A673 (cell line): ENCODE measurements around the gene HOXA13. TPM values are rescaled to one million over a fixed set of nuclear protein-coding genes. Genes with fewer than 3 reads are reported as not detected.

ENCODE experiments used
- Bru-seq: library from RNA; stranded (reverse); fragments of 400-500 nt; gene quantifications from one replicate; lab custom pipeline; 2021; lab: Mats Ljungman, UMichigan
- BruChase-seq, 2 experiments: library from RNA; stranded (reverse); fragments of 400-500 nt; gene quantifications; one replicate each; lab custom pipeline; 2021; lab: Mats Ljungman, UMichigan
- BruUV-seq: library from RNA; stranded (reverse); fragments of 400-500 nt; replicated peaks from 2 replicates; lab custom pipeline; 2021; lab: Mats Ljungman, UMichigan
- CTCF ChIA-PET: fragments of 300-600 bp; sonication (Branson Sonifier 250); formaldehyde crosslinking; loops from one replicate; lab custom pipeline; 2022; ENCODE audit warnings: antibody characterized with exemption; lab: Charles Lee
- POLR2A ChIA-PET: fragments of 300-600 bp; sonication (Branson Sonifier 250); formaldehyde crosslinking; loops from one replicate; lab custom pipeline; 2022; ENCODE audit warnings: antibody characterized with exemption; ENCODE audit not compliant: low non-redundant PET; lab: Charles Lee
- DNase-seq: peaks from one replicate; pipeline ENCODE4 v3.0.0-alpha.2; 2015; ENCODE audit warnings: low spot score
- H3K27ac ChIP-seq: fragments of 200-600 bp; sonication (generic); 2 replicates; pipeline ENCODE4 v1.5.1; 2016; ENCODE audit warnings: mixed run types, low read depth, mild to moderate bottlenecking, mixed read lengths, antibody characterized with exemption, low read length; ENCODE audit not compliant: poor library complexity, severe bottlenecking
- H3K27me3 ChIP-seq: fragments of 200-600 bp; sonication (generic); replicated peaks from 2 replicates; pipeline ENCODE4 v1.6.1; 2017; ENCODE audit warnings: mixed run types, low read depth, mild to moderate bottlenecking, mixed read lengths, antibody characterized with exemption, low read length; ENCODE audit not compliant: insufficient read depth, poor library complexity
- H3K36me3 ChIP-seq: fragments of 200-600 bp; sonication (generic); 2 replicates; pipeline ENCODE4 v1.6.1; 2016; ENCODE audit warnings: mixed run types, mild to moderate bottlenecking, mixed read lengths, antibody characterized with exemption, low read length; ENCODE audit not compliant: insufficient read depth, poor library complexity, severe bottlenecking
- H3K4me1 ChIP-seq: fragments of 200-600 bp; sonication (generic); 2 replicates; pipeline ENCODE4 v1.6.1; 2017; ENCODE audit warnings: mixed run types, mild to moderate bottlenecking, mixed read lengths, antibody characterized with exemption, low read length; ENCODE audit not compliant: insufficient read depth, poor library complexity, severe bottlenecking
- H3K4me3 ChIP-seq: fragments of 200-600 bp; sonication (generic); 2 replicates; pipeline ENCODE4 v1.5.1; 2016; ENCODE audit warnings: low read depth, mixed run types, mild to moderate bottlenecking, mixed read lengths, low read length; ENCODE audit not compliant: poor library complexity, severe bottlenecking
- H3K9me3 ChIP-seq: fragments of 200-600 bp; sonication (generic); 2 replicates; pipeline ENCODE4 v1.6.1; 2016; ENCODE audit warnings: mixed run types, low read depth, mild to moderate bottlenecking, mixed read lengths, antibody characterized with exemption, low read length; ENCODE audit not compliant: poor library complexity, severe bottlenecking
- EZH2 ChIP-seq: fragments of 200-600 bp; sonication (generic); IDR thresholded peaks from 2 replicates; pipeline ENCODE4 v1.6.1; 2017; ENCODE audit warnings: borderline replicate concordance, low read depth, mild to moderate bottlenecking, mixed read lengths, antibody characterized with exemption, low read length; ENCODE audit not compliant: poor library complexity, severe bottlenecking
- intact Hi-C: fragments of 100-400 bp; cut with micrococcal nuclease; formaldehyde crosslinking; loops from one replicate; pipeline ENCODE4 v1.10.0; 2022; ENCODE audit not compliant: unreplicated experiment
- long read RNA-seq: library from polyadenylated mRNA; stranded (forward); transcript quantifications from one replicate; pipeline ENCODE4 v2.0.0, GENCODE V29; 2022
- total RNA-seq: library from RNA; stranded (reverse); gene quantifications from 2 replicates; pipeline ENCODE4 v1.2.3, GENCODE V29; 2021
- TF ChIP-seq, protein P1 (sequence below): fragments of 300-800, 200-600 bp; sonication (generic); conservative IDR thresholded peaks from 2 replicates; pipeline ENCODE4 v1.5.1; 2017; ENCODE audit warnings: low read depth, mild to moderate bottlenecking, antibody characterized with exemption, low read length, moderate library complexity, mixed read lengths

Gene HOXA13
- total RNA-seq (not detected in 2 replicates), Bru-seq, nascent RNA (not detected), BruChase-seq, experiment 1, labeled RNA remaining after a 2-hour chase (not detected), BruChase-seq, experiment 2, labeled RNA remaining after a 6-hour chase (not detected)
- long read RNA-seq = 0 reads

DNA sequence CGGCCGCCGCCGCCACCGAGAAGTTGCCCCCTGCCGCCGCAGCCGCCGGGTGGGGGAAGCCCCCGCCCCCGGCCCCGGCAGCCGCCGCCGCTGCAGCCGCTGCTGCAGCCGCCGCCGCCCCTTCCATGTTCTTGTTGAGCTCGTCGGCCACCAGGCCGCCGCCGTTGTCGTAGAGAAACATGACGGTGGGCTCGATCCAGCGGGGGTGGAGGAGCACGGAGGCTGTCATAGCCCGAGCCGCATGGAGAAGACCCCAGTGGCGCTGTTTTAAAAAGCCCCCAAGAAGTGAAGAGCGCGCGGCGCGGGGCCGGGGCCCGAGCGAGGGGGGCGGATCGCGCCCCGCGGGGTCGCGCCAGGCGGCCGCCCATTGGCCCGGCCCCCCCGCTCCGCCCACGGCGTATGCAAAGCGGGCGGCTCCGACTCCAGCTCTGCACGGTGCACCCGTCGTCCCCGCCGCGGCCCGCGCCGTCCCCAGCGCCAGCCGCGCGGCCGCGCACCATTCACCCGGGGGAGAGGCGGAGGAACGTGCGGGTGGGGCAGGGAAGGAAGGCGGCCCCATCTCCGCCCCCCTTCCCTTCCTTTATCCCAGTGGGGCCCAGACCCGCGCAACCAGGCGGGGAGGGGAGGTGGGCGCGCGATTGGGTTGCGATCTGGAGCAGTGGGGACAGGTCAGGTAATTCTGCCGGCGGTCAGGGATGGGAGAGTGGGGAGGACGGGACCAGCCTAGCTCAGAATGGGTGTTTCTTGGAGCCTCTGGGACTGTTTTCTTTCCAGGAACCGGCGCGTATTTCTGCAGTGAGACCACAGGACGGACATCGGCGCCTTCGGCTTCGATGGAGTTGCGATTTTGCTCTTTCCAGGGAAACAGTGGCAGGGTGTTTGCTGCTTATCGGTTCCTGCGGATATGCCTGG, at the start of gene HOXA13:
HOXA13 (minus strand) TSS at position 243 of the 912 bp plus-strand sequence; CDS start at position 229, 14 bp downstream.
- no peaks in the 10 kb centered on the region for H3K9me3 ChIP-seq
- POLR2A ChIA-PET = no interaction called here
- no peaks in the 10 kb centered on the region for H3K36me3 ChIP-seq
- peak within 1 kb of the TSS; percentile 29 for H3K4me3 ChIP-seq
- TF ChIP-seq, protein P1, sequence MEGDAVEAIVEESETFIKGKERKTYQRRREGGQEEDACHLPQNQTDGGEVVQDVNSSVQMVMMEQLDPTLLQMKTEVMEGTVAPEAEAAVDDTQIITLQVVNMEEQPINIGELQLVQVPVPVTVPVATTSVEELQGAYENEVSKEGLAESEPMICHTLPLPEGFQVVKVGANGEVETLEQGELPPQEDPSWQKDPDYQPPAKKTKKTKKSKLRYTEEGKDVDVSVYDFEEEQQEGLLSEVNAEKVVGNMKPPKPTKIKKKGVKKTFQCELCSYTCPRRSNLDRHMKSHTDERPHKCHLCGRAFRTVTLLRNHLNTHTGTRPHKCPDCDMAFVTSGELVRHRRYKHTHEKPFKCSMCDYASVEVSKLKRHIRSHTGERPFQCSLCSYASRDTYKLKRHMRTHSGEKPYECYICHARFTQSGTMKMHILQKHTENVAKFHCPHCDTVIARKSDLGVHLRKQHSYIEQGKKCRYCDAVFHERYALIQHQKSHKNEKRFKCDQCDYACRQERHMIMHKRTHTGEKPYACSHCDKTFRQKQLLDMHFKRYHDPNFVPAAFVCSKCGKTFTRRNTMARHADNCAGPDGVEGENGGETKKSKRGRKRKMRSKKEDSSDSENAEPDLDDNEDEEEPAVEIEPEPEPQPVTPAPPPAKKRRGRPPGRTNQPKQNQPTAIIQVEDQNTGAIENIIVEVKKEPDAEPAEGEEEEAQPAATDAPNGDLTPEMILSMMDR = no peak
- TF ChIP-seq EZH2 = peak; percentile 97
- no TSS peak for BruUV-seq
- H3K27me3 ChIP-seq = peaks cover 94% of the 10 kb centered on the region
- intact Hi-C loops = loop anchor here (5.0 kb wide), 4 partner anchors 377 to 897 kb away; no protein-coding TSS in a partner anchor
- no peaks in the 10 kb centered on the region for H3K4me1 ChIP-seq
- H3K27ac ChIP-seq = no peak within 1 kb of the TSS
- CTCF ChIA-PET = interaction anchor here (0.6 kb wide), 2 partner anchors 743 to 1047 kb away, joined by 4 to 5 read pairs; no protein-coding TSS in a partner anchor
- peak; percentile 45 for DNase-seq

DNA sequence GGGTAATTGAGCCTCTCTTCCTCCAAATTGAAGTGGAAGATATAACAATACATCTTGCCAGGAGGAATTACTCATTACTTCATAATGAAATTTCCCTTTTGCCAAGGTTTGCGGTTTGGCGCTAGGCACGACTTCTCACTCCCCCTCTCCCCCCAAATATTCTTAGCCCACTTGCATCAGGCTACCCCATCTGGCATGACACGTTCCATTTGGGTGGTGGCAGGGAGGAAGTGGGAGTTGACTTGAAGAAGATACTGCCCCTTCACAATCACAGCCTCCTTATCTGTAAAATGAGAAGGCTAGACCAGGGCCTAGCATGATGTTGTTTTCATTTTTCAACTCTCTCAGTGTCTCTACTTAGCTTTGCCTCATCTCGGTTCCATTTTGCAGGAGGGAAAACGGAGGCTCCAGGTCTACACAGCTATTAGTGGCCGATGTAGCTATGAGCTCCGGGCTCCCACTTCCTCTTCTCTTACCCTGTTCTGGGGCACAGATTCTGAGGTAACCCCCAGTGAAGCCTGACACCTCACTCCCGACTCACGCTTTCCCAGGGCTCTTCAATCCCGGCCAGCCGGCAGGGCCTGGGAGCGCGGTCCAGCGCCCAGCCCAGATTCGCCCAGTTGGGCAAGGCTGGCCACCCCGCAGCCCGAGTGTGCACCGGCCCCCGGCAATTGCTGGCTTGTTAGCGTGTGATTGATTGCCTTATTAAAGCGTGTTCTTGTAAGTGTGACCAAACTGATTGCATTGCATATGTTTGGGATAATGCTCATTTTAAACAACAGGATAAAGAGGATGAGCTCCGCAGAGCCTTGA, 49.2 kb upstream of the HOXA13 start:
- DNase-seq = no peak
- TF ChIP-seq EZH2 = peak; percentile 28
- TF ChIP-seq, protein P1 = no peak
- Histone ChIP-seq H3K9me3 (no peaks in the 10 kb centered on the region), H3K27ac (no peak overlapping the region), H3K4me1 (no peaks in the 10 kb centered on the region), H3K4me3 (no peak overlapping the region), H3K27me3 (peaks cover 98% of the 10 kb centered on the region), H3K36me3 (no peaks in the 10 kb centered on the region)
- no TSS peak for BruUV-seq
- CTCF ChIA-PET = no interaction called here
- POLR2A ChIA-PET = no interaction called here
- intact Hi-C loops = no loop called here

DNA sequence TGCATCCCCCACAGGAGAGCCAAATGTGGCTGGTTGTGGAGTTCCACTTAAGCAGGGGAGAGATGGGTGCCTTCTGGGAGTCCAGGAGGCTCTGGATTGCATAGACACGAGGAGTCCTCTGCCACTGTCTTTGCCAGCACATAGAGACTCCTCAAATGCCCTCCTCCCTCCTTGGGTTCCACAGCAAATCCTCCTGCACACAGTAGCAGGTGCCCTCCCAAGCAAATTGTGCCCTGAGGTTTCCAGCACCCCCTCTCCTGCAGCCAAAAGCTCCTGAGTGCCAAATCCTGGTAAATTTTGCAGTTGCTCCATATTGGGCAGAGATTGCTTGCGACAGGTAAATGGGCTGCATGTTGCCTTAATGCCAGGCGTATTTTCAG, 48.5 kb upstream of the HOXA13 start:
- DNase-seq = no peak
- Histone ChIP-seq H3K9me3 (no peaks in the 10 kb centered on the region), H3K36me3 (no peaks in the 10 kb centered on the region), H3K4me1 (no peaks in the 10 kb centered on the region), H3K4me3 (no peak overlapping the region), H3K27me3 (peaks cover 98% of the 10 kb centered on the region), H3K27ac (no peak overlapping the region)
- intact Hi-C loops = no loop called here
- no TSS peak for BruUV-seq
- ChIA-PET POLR2A (no interaction called here), CTCF (no interaction called here)
- no peak for TF ChIP-seq EZH2
- TF ChIP-seq, protein P1 = no peak
